ENCODE data around the gene HPCAL4. TPM values are rescaled to one million over a fixed set of nuclear protein-coding genes. Genes with fewer than 3 reads are reported as not detected.

Gene HPCAL4
- total and polyA plus RNA-seq, 2 experiments from 2014 or later, result 0.08 to 1.2 TPM

- Histone ChIP-seq H3K36me3 (ENCODE audit: insufficient read depth) (no peaks in the 10 kb centered on the region), H3K79me2 (replicated peaks; ENCODE audit: insufficient read depth) (no peaks in the 10 kb centered on the region), H2AFZ (no peak overlapping the region), H3K27me3 (ENCODE audit: insufficient read depth) (peaks cover 23% of the 10 kb centered on the region; the same call in 1 of the 2 replicates), H3F3A (replicated peaks; ENCODE audit: low read depth) (no peaks in the 10 kb centered on the region), H3K4me2 (no peak overlapping the region), H4K20me1 (replicated peaks; ENCODE audit: insufficient read depth) (no peaks in the 10 kb centered on the region), H3K27ac (ENCODE audit: low read depth) (no peak overlapping the region), H3K9me2 (ENCODE audit: insufficient read depth) (peaks cover 4% of the 10 kb centered on the region; the same call in 1 of the 2 replicates), H3K4me1 (ENCODE audit: insufficient read depth) (peaks cover 6% of the 10 kb centered on the region), H3K4me3 (no peak overlapping the region)
- Mint-ChIP-seq H3K36me3 (ENCODE audit: low read depth) (no peaks in the 10 kb centered on the region), H3K4me1 (peaks cover 13% of the 10 kb centered on the region), H3K4me3 (no peak overlapping the region), H3K27me3 (ENCODE audit: insufficient read depth, low read depth, poor library complexity) (peaks cover 13% of the 10 kb centered on the region), H3K27ac (no peak overlapping the region), H3K9me3 (no peaks in the 10 kb centered on the region)
- TF ChIP-seq EZH2phosphoT487 (IDR thresholded peaks at IDR 0.05; ENCODE audit: unreplicated experiment) (no peak), CREB1 (CRISPR knock-in tag; IDR thresholded peaks at IDR 0.05; ENCODE audit: low read depth) (no peak), REST (IDR thresholded peaks at IDR 0.05; ENCODE audit: unreplicated experiment) (no peak), CTCF (conservative IDR thresholded peaks at IDR 0.05; ENCODE audit: low read depth in 2 of 2) (no peak), JUNB (IDR thresholded peaks at IDR 0.05; ENCODE audit: unreplicated experiment) (no peak), EZH2 (IDR thresholded peaks at IDR 0.05; ENCODE audit: low read depth, unreplicated experiment) (no peak)
- ATAC-seq (no peak), DNase-seq (ENCODE audit: low spot score) (no peak)
Measured at GRCh38 chr1:39652105-39652504, 39.1 kb downstream of the HPCAL4 start.

- no peaks in the 10 kb centered on the region for H4K20me1 ChIP-seq (replicated peaks; ENCODE audit: insufficient read depth)
- H3K36me3 Mint-ChIP-seq (ENCODE audit: low read depth), result no peaks in the 10 kb centered on the region
- H3K27ac ChIP-seq (ENCODE audit: low read depth), result no peak overlapping the region
- peaks cover 18% of the 10 kb centered on the region for H3K27me3 Mint-ChIP-seq (ENCODE audit: insufficient read depth, low read depth, poor library complexity)
- H3K4me1 ChIP-seq (ENCODE audit: insufficient read depth), result peaks cover 16% of the 10 kb centered on the region
- no peak overlapping the region for H3K4me3 Mint-ChIP-seq
- no peak for DNase-seq (ENCODE audit: low spot score)
- ATAC-seq, result no peak
- peaks cover 4% of the 10 kb centered on the region; the same call in 1 of the 2 replicates for H3K9me2 ChIP-seq (ENCODE audit: insufficient read depth)
- H3F3A ChIP-seq (replicated peaks; ENCODE audit: low read depth), result 0 out of 2 replicates have a peak, but pooled peaks cover 5% of the 10 kb centered on the region
- no peak overlapping the region for H3K4me3 ChIP-seq
- H3K9me3 Mint-ChIP-seq, result no peaks in the 10 kb centered on the region
- H3K27ac Mint-ChIP-seq, result no peak overlapping the region
- H3K36me3 ChIP-seq (ENCODE audit: insufficient read depth), result no peaks in the 10 kb centered on the region
- H3K4me1 Mint-ChIP-seq, result peaks cover 27% of the 10 kb centered on the region
- peaks cover 19% of the 10 kb centered on the region; the same call in 1 of the 2 replicates for H3K27me3 ChIP-seq (ENCODE audit: insufficient read depth)
- no peak overlapping the region for H3K4me2 ChIP-seq
- no peaks in the 10 kb centered on the region for H3K79me2 ChIP-seq (replicated peaks; ENCODE audit: insufficient read depth)
- H2AFZ ChIP-seq, result no peak overlapping the region
- TF ChIP-seq ZNF114 (CRISPR knock-in tag; IDR thresholded peaks at IDR 0.05) (no peak), EZH2 (IDR thresholded peaks at IDR 0.05; ENCODE audit: low read depth, unreplicated experiment) (no peak), CREB1 (CRISPR knock-in tag; IDR thresholded peaks at IDR 0.05; ENCODE audit: low read depth) (no peak), STAT1 (IDR thresholded peaks at IDR 0.05; ENCODE audit: unreplicated experiment) (no peak), REST (IDR thresholded peaks at IDR 0.05; ENCODE audit: unreplicated experiment) (no peak), POLR2AphosphoS5 (IDR thresholded peaks at IDR 0.05; ENCODE audit: low read depth) (no peak), CTCF (conservative IDR thresholded peaks at IDR 0.05; ENCODE audit: low read depth in 2 of 2) (no peak), EZH2phosphoT487 (IDR thresholded peaks at IDR 0.05; ENCODE audit: unreplicated experiment) (no peak), ZNF331 (CRISPR knock-in tag; IDR thresholded peaks at IDR 0.05; ENCODE audit: low read depth) (no peak), NANOG (IDR thresholded peaks at IDR 0.05; ENCODE audit: borderline replicate concordance) (no peak), JUNB (IDR thresholded peaks at IDR 0.05; ENCODE audit: unreplicated experiment) (no peak)
Measured at GRCh38 chr1:39650431-39650830, 40.8 kb downstream of the HPCAL4 start.

Measured in GM23338 (cell line).